ENCODE data around the gene PPP1R9B.
A peak's percentile ranks its signal among the peaks of the same experiment; 100 is the strongest.

Gene PPP1R9B

GRCh38 chr17:50122945-50123344, 27.5 kb downstream of the PPP1R9B start:
- no peak for DNase-seq

- DNase-seq = no peak
These were observed 29.8 kb downstream of the PPP1R9B start for GRCh38 chr17:50120475-50121253.

GRCh38 chr17:50118828-50119218, 31.7 kb downstream of the PPP1R9B start:
- DNase-seq = no peak

- DNase-seq = no peak
These were observed 32.2 kb downstream of the PPP1R9B start for GRCh38 chr17:50118076-50118827.

- peak; percentile 59 for DNase-seq
These were observed 33.0 kb downstream of the PPP1R9B start for GRCh38 chr17:50117202-50118051.

GRCh38 chr17:50115756-50116155, 34.7 kb downstream of the PPP1R9B start:
- DNase-seq = no peak

GRCh38 chr17:50114849-50115357, 35.6 kb downstream of the PPP1R9B start:
- DNase-seq = peak; percentile 47

- no peak for DNase-seq
These were observed 36.1 kb downstream of the PPP1R9B start for GRCh38 chr17:50114401-50114800.

GRCh38 chr17:50113624-50114320, 36.7 kb downstream of the PPP1R9B start:
- no peak for DNase-seq

GRCh38 chr17:50112694-50113093, 37.8 kb downstream of the PPP1R9B start:
- no peak for DNase-seq

- DNase-seq = no peak
These were observed 38.5 kb downstream of the PPP1R9B start for GRCh38 chr17:50111673-50112655.

- DNase-seq = no peak
These were observed 39.7 kb downstream of the PPP1R9B start for GRCh38 chr17:50110591-50111349.

GRCh38 chr17:50109785-50110184, 40.7 kb downstream of the PPP1R9B start:
- DNase-seq = no peak

- DNase-seq = no peak
These were observed 41.3 kb downstream of the PPP1R9B start for GRCh38 chr17:50109207-50109606.

- DNase-seq = no peak
These were observed 41.9 kb downstream of the PPP1R9B start for GRCh38 chr17:50108556-50108955.

- no peak for DNase-seq
These were observed 42.6 kb downstream of the PPP1R9B start for GRCh38 chr17:50107790-50108414.

GRCh38 chr17:50106393-50107131, 43.9 kb downstream of the PPP1R9B start:
- DNase-seq = no peak

GRCh38 chr17:50105811-50106210, 44.7 kb downstream of the PPP1R9B start:
- no peak for DNase-seq

- DNase-seq = no peak
These were observed 46.5 kb downstream of the PPP1R9B start for GRCh38 chr17:50103941-50104340.

All from CD4-positive, alpha-beta T cell treated with Interleukin-15 for 1 hour (primary cell).